Loucy (cell line): ENCODE measurements around the gene GSX2.

ENCODE experiments used
- H2AFZ ChIP-seq: fragments of 200-600 bp; sonication (generic); 2 replicates; pipeline ENCODE4 v1.6.0; 2016; ENCODE audit warnings: antibody characterized with exemption, mild to moderate bottlenecking, low read length, moderate library complexity
- H3F3A ChIP-seq: fragments of 200-600 bp; 2 replicates; pipeline ENCODE4 v1.6.0; 2016; ENCODE audit warnings: antibody characterized with exemption, low read depth, mild to moderate bottlenecking
- H3K27me3 ChIP-seq: fragments of 200-600 bp; sonication (generic); 2 replicates; pipeline ENCODE4 v1.6.1; 2014; ENCODE audit warnings: low read length, mild to moderate bottlenecking; ENCODE audit not compliant: insufficient read depth, poor library complexity, severe bottlenecking
- H3K36me3 ChIP-seq: fragments of 200-600 bp; sonication (generic); 2 replicates; pipeline ENCODE4 v1.6.1; 2016; ENCODE audit warnings: low read length; ENCODE audit not compliant: insufficient read depth
- H3K4me1 ChIP-seq: fragments of 200-600 bp; sonication (generic); 2 replicates; pipeline ENCODE4 v1.5.1; 2014; ENCODE audit warnings: low read length, mild to moderate bottlenecking; ENCODE audit not compliant: insufficient read depth, poor library complexity, severe bottlenecking
- H3K4me2 ChIP-seq: fragments of 200-600 bp; sonication (generic); 2 replicates; pipeline ENCODE4 v1.6.0; 2014; ENCODE audit warnings: antibody characterized with exemption, low read length, low read depth, mild to moderate bottlenecking; ENCODE audit not compliant: poor library complexity, severe bottlenecking
- H3K4me3 ChIP-seq: fragments of 200-600 bp; sonication (generic); 2 replicates; pipeline ENCODE4 v1.5.1; 2014; ENCODE audit warnings: low read length, mild to moderate bottlenecking, mixed read lengths; ENCODE audit not compliant: poor library complexity, severe bottlenecking
- H3K79me2 ChIP-seq: fragments of 200-600 bp; sonication (generic); 2 replicates; pipeline ENCODE4 v1.6.1; 2014; ENCODE audit warnings: low read length; ENCODE audit not compliant: insufficient read depth
- H3K9ac ChIP-seq: fragments of 200-600 bp; sonication (generic); 2 replicates; pipeline ENCODE4 v1.6.0; 2014; ENCODE audit warnings: mild to moderate bottlenecking, low read depth, low read length, moderate library complexity; ENCODE audit not compliant: poor library complexity, severe bottlenecking
- H3K9me2 ChIP-seq: fragments of 200-600 bp; sonication (generic); replicated peaks from 2 replicates; pipeline ENCODE4 v1.6.1; 2016; ENCODE audit warnings: low read depth, low read length, mixed read lengths
- H3K9me3 ChIP-seq: fragments of 200-600 bp; sonication (generic); 2 replicates; pipeline ENCODE4 v1.6.1; 2014; ENCODE audit warnings: mild to moderate bottlenecking, antibody characterized with exemption, low read length, low read depth; ENCODE audit not compliant: insufficient read depth
- H4K20me1 ChIP-seq: fragments of 200-600 bp; sonication (generic); 2 replicates; pipeline ENCODE4 v1.6.0; 2014; ENCODE audit warnings: antibody characterized with exemption, low read length, mild to moderate bottlenecking; ENCODE audit not compliant: insufficient read depth, poor library complexity, severe bottlenecking
- EZH2phosphoT487 ChIP-seq: fragments of 200-600 bp; IDR thresholded peaks from 2 replicates; pipeline ENCODE4 v1.6.1; 2018; ENCODE audit warnings: antibody characterized with exemption, mild to moderate bottlenecking, moderate library complexity, borderline replicate concordance
- TF ChIP-seq, protein P1 (sequence below): fragments of 200-600 bp; sonication (generic); conservative IDR thresholded peaks from 2 replicates; pipeline ENCODE4 v1.5.1; 2014; ENCODE audit warnings: mild to moderate bottlenecking, antibody characterized with exemption, low read length

The GSX2 gene

DNA sequence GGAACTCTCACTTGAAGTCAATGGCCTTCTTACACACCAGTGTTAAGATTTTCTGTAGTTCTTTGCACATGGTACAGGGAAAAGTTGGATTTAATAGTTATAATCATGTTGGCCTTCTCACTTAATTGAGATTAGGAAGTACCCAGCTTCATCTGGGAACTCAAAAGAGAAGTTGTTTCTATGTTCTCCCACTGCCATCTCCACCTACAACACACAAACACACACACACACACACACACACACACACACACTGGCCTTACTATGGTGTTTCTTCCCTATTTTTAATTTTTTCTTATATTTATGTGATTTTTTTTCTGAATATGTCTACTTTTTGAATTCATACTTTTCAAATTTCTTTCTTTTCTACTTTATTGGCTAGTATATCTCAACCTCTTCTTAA is 25.6 kb upstream of the GSX2 start:
- H4K20me1 ChIP-seq: no peaks in the 10 kb centered on the region
- no peak overlapping the region for H3K9ac ChIP-seq
- H3K79me2 ChIP-seq: no peaks in the 10 kb centered on the region
- H3K9me3 ChIP-seq: no peaks in the 10 kb centered on the region
- H3K27me3 ChIP-seq: no peaks in the 10 kb centered on the region
- no peak for TF ChIP-seq EZH2phosphoT487
- TF ChIP-seq, protein P1, sequence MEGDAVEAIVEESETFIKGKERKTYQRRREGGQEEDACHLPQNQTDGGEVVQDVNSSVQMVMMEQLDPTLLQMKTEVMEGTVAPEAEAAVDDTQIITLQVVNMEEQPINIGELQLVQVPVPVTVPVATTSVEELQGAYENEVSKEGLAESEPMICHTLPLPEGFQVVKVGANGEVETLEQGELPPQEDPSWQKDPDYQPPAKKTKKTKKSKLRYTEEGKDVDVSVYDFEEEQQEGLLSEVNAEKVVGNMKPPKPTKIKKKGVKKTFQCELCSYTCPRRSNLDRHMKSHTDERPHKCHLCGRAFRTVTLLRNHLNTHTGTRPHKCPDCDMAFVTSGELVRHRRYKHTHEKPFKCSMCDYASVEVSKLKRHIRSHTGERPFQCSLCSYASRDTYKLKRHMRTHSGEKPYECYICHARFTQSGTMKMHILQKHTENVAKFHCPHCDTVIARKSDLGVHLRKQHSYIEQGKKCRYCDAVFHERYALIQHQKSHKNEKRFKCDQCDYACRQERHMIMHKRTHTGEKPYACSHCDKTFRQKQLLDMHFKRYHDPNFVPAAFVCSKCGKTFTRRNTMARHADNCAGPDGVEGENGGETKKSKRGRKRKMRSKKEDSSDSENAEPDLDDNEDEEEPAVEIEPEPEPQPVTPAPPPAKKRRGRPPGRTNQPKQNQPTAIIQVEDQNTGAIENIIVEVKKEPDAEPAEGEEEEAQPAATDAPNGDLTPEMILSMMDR: no peak
- no peaks in the 10 kb centered on the region for H3K36me3 ChIP-seq
- no peak overlapping the region for H3K4me2 ChIP-seq
- no peaks in the 10 kb centered on the region for H3K4me1 ChIP-seq
- H3K4me3 ChIP-seq: no peak overlapping the region
- H2AFZ ChIP-seq: no peak overlapping the region
- H3K9me2 ChIP-seq: no peaks in the 10 kb centered on the region
- H3F3A ChIP-seq: no peaks in the 10 kb centered on the region

DNA sequence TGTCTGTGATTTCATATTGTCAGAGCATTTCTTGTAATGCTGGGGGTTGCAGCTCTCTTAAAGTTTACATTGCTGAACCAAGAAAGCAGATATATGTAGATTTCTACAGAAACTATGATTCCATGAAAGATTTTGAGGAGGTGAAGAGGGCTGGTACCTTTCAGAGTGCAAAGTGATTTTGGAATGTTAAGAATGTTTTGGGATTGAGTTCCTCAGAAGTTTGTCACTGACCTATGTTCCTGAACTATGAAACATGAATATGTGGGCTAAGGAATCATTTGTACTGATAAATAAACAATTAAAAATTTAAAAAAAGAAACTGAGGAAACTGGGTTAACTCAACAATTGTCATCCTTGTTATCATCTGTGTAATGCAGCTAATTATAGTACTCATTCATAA is 23.3 kb upstream of the GSX2 start:
- Histone ChIP-seq H3K9me3 (no peaks in the 10 kb centered on the region), H3K4me3 (no peak overlapping the region), H3K27me3 (no peaks in the 10 kb centered on the region), H3K9me2 (no peaks in the 10 kb centered on the region), H3K4me1 (no peaks in the 10 kb centered on the region), H4K20me1 (no peaks in the 10 kb centered on the region), H3F3A (no peaks in the 10 kb centered on the region), H3K9ac (no peak overlapping the region), H3K4me2 (no peak overlapping the region), H3K79me2 (no peaks in the 10 kb centered on the region), H3K36me3 (no peaks in the 10 kb centered on the region), H2AFZ (no peak overlapping the region)
- TF ChIP-seq EZH2phosphoT487: no peak
- TF ChIP-seq, protein P1: no peak

DNA sequence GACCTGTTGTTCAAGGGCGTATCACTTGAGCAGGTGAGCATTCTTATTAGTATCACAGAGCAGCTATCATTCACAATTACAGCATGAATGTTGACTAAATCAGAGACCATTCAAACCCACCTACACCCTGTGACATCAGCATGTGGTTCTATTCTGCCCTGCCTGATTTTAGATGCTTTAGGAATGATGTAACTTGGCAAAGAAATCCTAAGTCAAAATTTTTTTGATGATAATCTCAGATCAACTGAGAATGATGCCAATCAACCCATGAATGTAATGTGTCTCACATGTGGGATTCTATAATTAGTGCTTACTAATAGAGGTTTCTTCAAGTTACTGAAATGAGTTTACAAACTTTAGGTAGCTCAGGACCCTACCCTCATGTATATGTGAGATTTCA is 22.2 kb upstream of the GSX2 start:
- no peak for TF ChIP-seq EZH2phosphoT487
- TF ChIP-seq, protein P1: no peak

More for the DNA sequence above, 22.2 kb upstream of the GSX2 start:
- no peak overlapping the region for H3K4me3 ChIP-seq
- no peak overlapping the region for H2AFZ ChIP-seq
- H3K36me3 ChIP-seq: no peaks in the 10 kb centered on the region
- H3K9ac ChIP-seq: no peak overlapping the region
- no peaks in the 10 kb centered on the region for H3F3A ChIP-seq
- H3K4me1 ChIP-seq: no peaks in the 10 kb centered on the region
- H4K20me1 ChIP-seq: no peaks in the 10 kb centered on the region
- no peaks in the 10 kb centered on the region for H3K79me2 ChIP-seq
- H3K27me3 ChIP-seq: no peaks in the 10 kb centered on the region
- H3K9me2 ChIP-seq: no peaks in the 10 kb centered on the region
- no peaks in the 10 kb centered on the region for H3K9me3 ChIP-seq
- H3K4me2 ChIP-seq: no peak overlapping the region
